EH (cell line): ENCODE data around the gene TMA7B.

Source experiments
- DNase-seq: peaks from one replicate; pipeline ENCODE4 v3.0.0-alpha.2; 2015; ENCODE audit warnings: low read depth

Gene TMA7B

GRCh38 chr22:40001800-40002577 is 41.8 kb downstream of the TMA7B start:
- DNase-seq, result peak; percentile 11

- no peak for DNase-seq
Observed at GRCh38 chr22:40002935-40003715, 42.9 kb downstream of the TMA7B start.

- no peak for DNase-seq
Observed at GRCh38 chr22:40004836-40005235, 44.6 kb downstream of the TMA7B start.

- no peak for DNase-seq
Observed at GRCh38 chr22:40006641-40007040, 46.4 kb downstream of the TMA7B start.

- no peak for DNase-seq
Observed at GRCh38 chr22:40007853-40008710, 47.9 kb downstream of the TMA7B start.

- DNase-seq, result no peak
Observed at GRCh38 chr22:40008726-40009291, 48.6 kb downstream of the TMA7B start.

- no peak for DNase-seq
Observed at GRCh38 chr22:40009292-40009774, 49.1 kb downstream of the TMA7B start.

GRCh38 chr22:40009951-40010671 is 49.9 kb downstream of the TMA7B start:
- DNase-seq, result no peak

- no peak for DNase-seq
Observed at GRCh38 chr22:40010746-40011145, 50.5 kb downstream of the TMA7B start.
